Measurements from ENCODE around the gene TNPO1.

TNPO1 gene

DNA sequence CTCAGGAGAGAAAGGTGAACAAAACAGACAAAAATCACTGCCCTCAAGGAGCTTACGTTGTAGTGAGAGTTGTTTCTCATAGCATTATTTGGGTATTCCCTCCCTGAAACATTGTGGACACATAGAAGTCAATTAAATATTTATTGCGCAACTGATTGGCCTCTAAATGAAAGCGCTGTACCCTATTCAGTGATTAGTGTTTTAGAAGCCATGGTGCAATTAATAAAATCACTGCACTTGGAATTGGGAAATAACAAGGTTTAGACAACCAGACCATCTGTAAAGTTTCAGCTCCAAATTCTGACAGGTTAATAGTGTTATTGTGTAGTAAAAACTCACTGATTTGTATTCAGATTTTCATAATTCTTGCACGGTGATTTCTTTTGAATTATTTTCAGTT, 35.9 kb downstream of the TNPO1 start:
- no peak for TF ChIP-seq YY1 (IDR thresholded peaks at IDR 0.05; ENCODE audit: insufficient read depth, insufficient read length)
- TF ChIP-seq SUZ12 (IDR thresholded peaks at IDR 0.05; ENCODE audit: extremely low read depth, insufficient read depth, insufficient read length): no peak
- TF ChIP-seq ZNF274 (IDR thresholded peaks at IDR 0.05; ENCODE audit: low read depth, low read length): no peak
- Histone ChIP-seq H3K9ac (ENCODE audit: insufficient read length, low read depth) (no peak overlapping the region), H3K9me3 (ENCODE audit: insufficient read depth, low read length) (no peaks in the 10 kb centered on the region), H3K27me3 (ENCODE audit: insufficient read depth, insufficient read length) (no peaks in the 10 kb centered on the region), H3K4me3 (ENCODE audit: insufficient read length, low read depth) (no peak overlapping the region), H3K36me3 (ENCODE audit: insufficient read depth, insufficient read length, low read length) (peaks cover 65% of the 10 kb centered on the region), H3K4me1 (ENCODE audit: insufficient read depth, insufficient read length) (no peaks in the 10 kb centered on the region)
- DNase-seq (ENCODE audit: low read depth, low spot score): no peak

DNA sequence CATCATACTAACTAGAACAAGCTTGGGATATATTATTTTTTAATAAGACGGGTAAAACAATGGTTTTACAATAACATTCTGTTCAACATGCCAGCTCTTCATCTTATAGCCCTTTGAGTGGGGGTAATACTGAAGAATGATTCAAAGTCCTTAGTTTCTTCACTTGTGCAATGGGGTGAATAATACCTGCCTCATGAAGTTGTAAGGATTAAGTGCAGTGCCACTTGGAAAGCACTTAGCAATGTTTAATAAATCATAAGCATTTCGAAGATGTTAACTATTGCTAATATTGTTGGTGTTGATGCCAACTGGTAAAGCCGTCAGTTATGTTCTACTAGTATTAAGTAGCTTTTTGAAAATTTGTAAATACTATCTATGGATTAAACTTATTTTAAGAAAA, 38.0 kb downstream of the TNPO1 start:
- Histone ChIP-seq H3K36me3 (ENCODE audit: insufficient read depth, insufficient read length, low read length) (peaks cover 77% of the 10 kb centered on the region), H3K9ac (ENCODE audit: insufficient read length, low read depth) (no peak overlapping the region), H3K4me3 (ENCODE audit: insufficient read length, low read depth) (no peak overlapping the region), H3K27me3 (ENCODE audit: insufficient read depth, insufficient read length) (no peaks in the 10 kb centered on the region), H3K4me1 (ENCODE audit: insufficient read depth, insufficient read length) (no peaks in the 10 kb centered on the region), H3K9me3 (ENCODE audit: insufficient read depth, low read length) (no peaks in the 10 kb centered on the region)
- DNase-seq (ENCODE audit: low read depth, low spot score): no peak
- TF ChIP-seq SUZ12 (IDR thresholded peaks at IDR 0.05; ENCODE audit: extremely low read depth, insufficient read depth, insufficient read length) (no peak), ZNF274 (IDR thresholded peaks at IDR 0.05; ENCODE audit: low read depth, low read length) (no peak), YY1 (IDR thresholded peaks at IDR 0.05; ENCODE audit: insufficient read depth, insufficient read length) (no peak)

DNA sequence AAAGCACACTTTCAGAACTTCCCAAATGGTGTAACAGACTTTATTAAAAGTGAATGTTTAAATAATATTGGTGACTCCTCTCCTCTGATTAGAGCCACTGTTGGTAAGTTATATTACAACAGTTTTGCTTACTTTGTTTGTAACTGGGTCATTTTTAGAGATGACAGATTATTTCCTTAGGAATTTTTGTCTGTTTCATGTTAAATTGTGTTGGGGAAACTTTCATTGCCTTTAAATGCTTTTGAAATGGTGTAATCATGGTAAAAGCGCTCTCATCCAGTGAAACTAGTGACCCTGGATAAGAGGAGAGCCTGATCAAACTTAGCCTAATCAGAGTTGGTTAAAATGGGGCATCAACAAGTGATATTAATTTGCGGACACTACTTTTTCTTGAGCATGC, 39.4 kb downstream of the TNPO1 start:
- no peak for DNase-seq (ENCODE audit: low read depth, low spot score)
- TF ChIP-seq ZNF274 (IDR thresholded peaks at IDR 0.05; ENCODE audit: low read depth, low read length): no peak
- no peak for TF ChIP-seq SUZ12 (IDR thresholded peaks at IDR 0.05; ENCODE audit: extremely low read depth, insufficient read depth, insufficient read length)
- no peak for TF ChIP-seq YY1 (IDR thresholded peaks at IDR 0.05; ENCODE audit: insufficient read depth, insufficient read length)
- Histone ChIP-seq H3K4me1 (ENCODE audit: insufficient read depth, insufficient read length) (no peaks in the 10 kb centered on the region), H3K9ac (ENCODE audit: insufficient read length, low read depth) (no peak overlapping the region), H3K9me3 (ENCODE audit: insufficient read depth, low read length) (no peaks in the 10 kb centered on the region), H3K36me3 (ENCODE audit: insufficient read depth, insufficient read length, low read length) (peaks cover 81% of the 10 kb centered on the region), H3K27me3 (ENCODE audit: insufficient read depth, insufficient read length) (no peaks in the 10 kb centered on the region), H3K4me3 (ENCODE audit: insufficient read length, low read depth) (no peak overlapping the region)

DNA sequence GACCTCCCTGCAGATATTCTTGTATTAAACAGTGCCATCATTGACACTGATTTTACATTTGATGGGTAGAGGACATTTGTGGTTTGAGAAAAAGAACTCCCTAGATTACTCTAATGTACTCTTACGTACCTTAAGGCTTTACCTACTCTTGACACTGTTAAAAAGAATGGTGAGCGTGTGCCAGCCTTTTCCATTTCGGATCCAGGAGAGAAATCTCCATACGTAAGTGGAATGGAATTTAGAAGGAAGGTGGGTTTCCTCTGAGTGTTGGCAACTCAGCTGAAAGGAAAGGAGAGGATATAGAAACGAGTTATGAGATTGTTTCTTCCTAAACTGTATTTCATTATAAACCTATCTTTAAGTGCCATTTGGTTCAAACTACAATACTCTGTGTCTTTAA, 40.9 kb downstream of the TNPO1 start:
- no peaks in the 10 kb centered on the region for H3K4me1 ChIP-seq (ENCODE audit: insufficient read depth, insufficient read length)
- DNase-seq (ENCODE audit: low read depth, low spot score): no peak
- no peaks in the 10 kb centered on the region for H3K27me3 ChIP-seq (ENCODE audit: insufficient read depth, insufficient read length)
- H3K36me3 ChIP-seq (ENCODE audit: insufficient read depth, insufficient read length, low read length): peaks cover 88% of the 10 kb centered on the region
- TF ChIP-seq ZNF274 (IDR thresholded peaks at IDR 0.05; ENCODE audit: low read depth, low read length): no peak
- no peak for TF ChIP-seq SUZ12 (IDR thresholded peaks at IDR 0.05; ENCODE audit: extremely low read depth, insufficient read depth, insufficient read length)
- TF ChIP-seq YY1 (IDR thresholded peaks at IDR 0.05; ENCODE audit: insufficient read depth, insufficient read length): no peak
- H3K9me3 ChIP-seq (ENCODE audit: insufficient read depth, low read length): no peaks in the 10 kb centered on the region
- H3K9ac ChIP-seq (ENCODE audit: insufficient read length, low read depth): no peak overlapping the region
- H3K4me3 ChIP-seq (ENCODE audit: insufficient read length, low read depth): no peak overlapping the region

DNA sequence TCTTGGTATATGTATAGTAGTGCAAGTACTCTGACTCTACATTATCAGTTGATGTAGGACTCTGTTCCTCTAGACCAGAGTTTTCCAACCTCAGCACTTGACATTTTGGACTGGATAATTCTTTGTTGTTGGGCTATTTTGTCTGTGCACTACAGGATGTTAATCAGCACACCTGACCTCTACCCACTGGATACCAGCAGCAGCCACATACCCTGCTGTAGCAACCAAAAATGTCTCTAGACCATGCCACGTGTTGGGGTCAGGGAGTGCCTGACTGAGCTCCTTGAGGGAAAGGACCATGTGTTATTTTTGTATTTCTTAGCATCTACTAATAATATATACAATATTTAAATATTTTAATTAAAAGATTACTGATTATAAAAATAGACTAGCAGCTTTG, 42.7 kb downstream of the TNPO1 start:
- Histone ChIP-seq H3K4me1 (ENCODE audit: insufficient read depth, insufficient read length) (no peaks in the 10 kb centered on the region), H3K4me3 (ENCODE audit: insufficient read length, low read depth) (no peak overlapping the region), H3K36me3 (ENCODE audit: insufficient read depth, insufficient read length, low read length) (peaks cover 88% of the 10 kb centered on the region), H3K9ac (ENCODE audit: insufficient read length, low read depth) (no peak overlapping the region), H3K27me3 (ENCODE audit: insufficient read depth, insufficient read length) (no peaks in the 10 kb centered on the region), H3K9me3 (ENCODE audit: insufficient read depth, low read length) (no peaks in the 10 kb centered on the region)
- TF ChIP-seq YY1 (IDR thresholded peaks at IDR 0.05; ENCODE audit: insufficient read depth, insufficient read length) (no peak), SUZ12 (IDR thresholded peaks at IDR 0.05; ENCODE audit: extremely low read depth, insufficient read depth, insufficient read length) (no peak), ZNF274 (IDR thresholded peaks at IDR 0.05; ENCODE audit: low read depth, low read length) (no peak)
- DNase-seq (ENCODE audit: low read depth, low spot score): no peak

DNA sequence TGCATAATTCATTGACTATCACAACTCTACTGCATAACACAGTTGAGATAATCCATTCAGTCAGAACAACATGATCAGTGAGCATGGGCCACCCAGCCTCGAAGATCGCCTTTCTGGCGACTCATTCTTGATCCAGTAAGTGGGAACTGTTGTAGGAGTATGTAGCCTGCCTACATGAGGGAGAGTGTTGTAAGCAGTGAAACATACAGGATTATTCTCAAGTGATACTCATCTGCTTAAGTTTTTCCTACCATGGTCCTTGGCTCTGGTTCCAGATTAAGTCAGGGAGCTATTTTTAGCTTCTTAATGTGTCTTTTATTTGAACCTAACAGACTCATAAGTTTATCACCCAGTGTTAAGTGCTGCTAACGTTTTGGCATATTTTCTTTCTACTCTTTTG, 44.0 kb downstream of the TNPO1 start:
- TF ChIP-seq SUZ12 (IDR thresholded peaks at IDR 0.05; ENCODE audit: extremely low read depth, insufficient read depth, insufficient read length): no peak
- TF ChIP-seq YY1 (IDR thresholded peaks at IDR 0.05; ENCODE audit: insufficient read depth, insufficient read length): no peak
- no peak for TF ChIP-seq ZNF274 (IDR thresholded peaks at IDR 0.05; ENCODE audit: low read depth, low read length)
- Histone ChIP-seq H3K27me3 (ENCODE audit: insufficient read depth, insufficient read length) (no peaks in the 10 kb centered on the region), H3K4me1 (ENCODE audit: insufficient read depth, insufficient read length) (no peaks in the 10 kb centered on the region), H3K9me3 (ENCODE audit: insufficient read depth, low read length) (no peaks in the 10 kb centered on the region), H3K4me3 (ENCODE audit: insufficient read length, low read depth) (no peak overlapping the region), H3K36me3 (ENCODE audit: insufficient read depth, insufficient read length, low read length) (peaks cover 87% of the 10 kb centered on the region), H3K9ac (ENCODE audit: insufficient read length, low read depth) (no peak overlapping the region)
- no peak for DNase-seq (ENCODE audit: low read depth, low spot score)

DNA sequence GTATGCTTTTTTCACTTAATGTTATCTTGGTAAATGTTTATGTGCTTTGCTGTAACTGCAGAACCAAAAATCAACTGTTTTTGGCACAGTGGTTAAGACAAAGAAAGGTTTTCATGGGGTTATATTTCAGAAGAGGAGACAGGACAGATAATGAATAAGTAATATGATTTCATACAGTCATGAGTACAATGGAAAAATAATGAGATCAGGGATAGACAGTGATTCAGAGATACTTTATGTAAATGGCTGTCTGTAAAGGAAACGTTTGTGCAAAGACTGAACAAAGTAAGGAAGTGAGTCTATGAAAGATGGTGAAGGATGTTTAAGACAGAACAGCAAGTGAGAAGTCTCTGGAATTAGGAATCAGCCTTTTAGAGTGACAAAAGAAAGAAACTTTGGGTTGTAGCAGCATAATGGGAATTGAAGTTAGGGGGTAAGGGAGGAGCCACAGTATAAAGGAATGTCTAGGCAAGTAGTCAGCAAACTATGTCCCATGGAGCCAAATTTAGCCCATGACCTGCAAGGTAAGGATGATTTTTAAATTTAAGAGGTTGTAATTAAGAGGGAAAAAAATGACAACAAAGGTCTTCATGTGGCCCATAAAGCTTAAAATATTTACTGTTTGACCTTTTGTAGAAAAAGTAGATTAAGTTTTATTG, 55.0 kb downstream of the TNPO1 start:
- Histone ChIP-seq H3K4me1 (ENCODE audit: insufficient read depth, insufficient read length) (no peaks in the 10 kb centered on the region), H3K36me3 (ENCODE audit: insufficient read depth, insufficient read length, low read length) (peaks cover 70% of the 10 kb centered on the region), H3K9me3 (ENCODE audit: insufficient read depth, low read length) (no peaks in the 10 kb centered on the region), H3K27me3 (ENCODE audit: insufficient read depth, insufficient read length) (no peaks in the 10 kb centered on the region), H3K9ac (ENCODE audit: insufficient read length, low read depth) (no peak overlapping the region), H3K4me3 (ENCODE audit: insufficient read length, low read depth) (no peak overlapping the region)
- TF ChIP-seq ZNF274 (IDR thresholded peaks at IDR 0.05; ENCODE audit: low read depth, low read length): no peak
- no peak for TF ChIP-seq YY1 (IDR thresholded peaks at IDR 0.05; ENCODE audit: insufficient read depth, insufficient read length)
- no peak for TF ChIP-seq SUZ12 (IDR thresholded peaks at IDR 0.05; ENCODE audit: extremely low read depth, insufficient read depth, insufficient read length)
- no peak for DNase-seq (ENCODE audit: low read depth, low spot score)

All from NT2/D1 (cell line).